GM21381 (cell line): ENCODE measurements around the gene WNT16.
A peak's percentile ranks its signal among the peaks of the same experiment; 100 is the strongest.

Experiments
- ATAC-seq: cut with Tn5 transposase; IDR thresholded peaks from one replicate; pipeline ENCODE4 v1.9.1; 2021; ENCODE audit warnings: mild to moderate bottlenecking, moderate library complexity; ENCODE audit not compliant: unreplicated experiment

Gene WNT16

DNA sequence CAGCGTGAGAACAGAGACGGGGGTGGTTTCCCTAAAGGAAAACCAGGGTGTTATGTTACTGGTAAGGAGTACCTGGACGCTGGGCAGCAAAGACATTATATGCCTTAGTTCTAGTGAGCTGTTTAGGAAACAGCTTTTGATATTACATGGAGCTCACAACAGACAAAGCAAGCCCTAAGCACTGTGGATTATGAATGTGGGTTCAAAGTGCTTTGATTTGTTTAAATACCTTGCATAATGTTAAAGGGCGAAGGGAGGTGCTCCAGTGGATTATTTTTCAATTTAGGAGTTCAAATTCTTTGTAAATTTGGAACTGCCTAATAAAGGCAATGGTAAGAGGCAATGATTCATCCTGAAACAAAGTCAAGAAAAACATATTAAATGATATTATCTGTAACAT, 13.8 kb downstream of the WNT16 start:
- no peak for ATAC-seq

DNA sequence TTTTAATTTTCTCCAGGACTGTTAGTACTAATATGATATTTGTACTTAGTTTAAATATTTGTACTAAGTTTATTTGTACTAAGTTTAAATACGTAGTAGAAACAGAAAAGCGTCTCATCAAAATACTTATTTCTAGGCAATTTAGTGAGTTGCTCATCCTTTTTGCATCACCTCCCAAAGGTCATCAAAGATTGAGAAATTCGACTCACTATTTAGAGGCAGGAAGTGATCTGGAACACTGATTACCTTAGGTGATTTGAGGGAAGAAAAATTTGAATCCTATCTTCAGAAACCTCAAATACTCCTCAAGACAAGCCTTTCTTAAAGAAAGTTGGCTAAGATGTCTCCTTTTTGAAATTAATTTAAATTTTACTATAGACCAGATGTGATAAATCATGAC, 14.5 kb downstream of the WNT16 start:
- no peak for ATAC-seq

DNA sequence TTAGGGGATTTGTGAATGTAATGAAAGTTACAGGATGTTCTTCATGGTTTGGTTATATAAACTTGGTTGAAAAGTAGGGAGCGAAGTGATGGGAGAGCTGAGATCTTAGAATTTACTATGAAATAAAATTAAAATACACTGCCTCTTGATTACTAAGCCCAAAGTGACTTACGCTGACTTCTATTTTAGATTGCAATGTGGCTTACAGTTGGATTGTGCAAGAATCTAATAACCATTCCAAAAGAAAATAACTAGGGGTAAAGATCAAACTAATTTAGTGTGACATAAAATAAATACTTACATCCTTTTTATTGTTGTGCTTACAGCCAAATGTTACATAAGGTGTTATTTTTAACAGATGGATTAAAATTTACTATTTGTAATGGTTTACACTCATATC, 15.3 kb downstream of the WNT16 start:
- no peak for ATAC-seq

DNA sequence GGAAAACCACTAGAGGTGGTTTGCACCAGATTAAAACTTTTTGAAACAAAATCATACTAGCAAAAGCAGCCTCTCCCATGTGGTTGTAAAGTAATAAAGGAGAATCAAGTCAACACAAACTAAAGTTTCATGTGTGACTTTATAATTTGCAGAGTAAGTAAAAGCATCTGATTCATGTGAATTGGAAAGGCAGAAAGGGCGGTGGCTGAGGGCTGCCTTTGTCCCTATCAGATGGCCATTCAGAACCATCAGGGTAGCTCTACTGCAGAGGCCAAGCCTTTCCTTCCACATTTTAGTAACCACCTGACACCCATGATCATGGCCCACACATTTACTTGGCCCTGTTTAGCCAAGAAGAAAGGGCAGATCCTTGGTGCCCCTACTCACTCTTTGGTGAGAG, 15.7 kb downstream of the WNT16 start:
- ATAC-seq = no peak

DNA sequence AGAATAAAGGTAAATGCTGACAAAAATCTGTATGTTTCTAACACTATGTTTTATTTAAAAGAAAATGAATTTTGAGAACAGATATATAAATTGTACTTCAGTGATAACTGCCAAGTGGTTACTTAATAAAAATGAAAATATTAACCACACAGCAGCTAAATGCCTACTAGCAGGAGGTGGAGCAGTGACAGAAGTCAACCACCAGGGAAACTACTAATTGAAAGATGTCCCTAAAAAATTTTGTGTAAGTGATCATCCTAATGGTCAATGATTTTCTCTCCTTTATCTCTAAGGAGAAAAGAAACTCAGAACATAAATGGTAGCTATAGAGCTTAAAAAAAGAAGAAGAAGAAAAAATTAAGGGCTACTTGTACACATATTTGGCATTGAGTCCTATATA, 22.9 kb downstream of the WNT16 start:
- no peak for ATAC-seq

DNA sequence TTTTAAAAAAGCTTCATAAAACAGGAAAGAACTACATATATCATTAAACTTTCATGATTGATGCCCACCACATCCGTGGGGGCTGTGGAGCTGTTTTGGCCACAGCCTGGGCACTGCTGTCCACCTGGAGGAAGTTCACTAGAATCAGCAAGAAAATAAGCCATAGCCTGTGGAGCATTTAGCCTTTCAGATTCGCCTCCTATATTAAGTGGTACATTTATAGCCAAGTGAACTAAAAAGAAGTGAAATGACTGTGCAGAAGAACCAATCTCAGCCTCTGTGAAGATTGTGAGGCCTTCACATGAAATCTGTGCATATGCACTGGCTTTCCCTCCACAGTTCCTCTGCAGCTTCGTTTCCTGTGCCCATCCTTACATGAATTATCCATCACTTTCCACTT, 23.5 kb downstream of the WNT16 start:
- no peak for ATAC-seq

DNA sequence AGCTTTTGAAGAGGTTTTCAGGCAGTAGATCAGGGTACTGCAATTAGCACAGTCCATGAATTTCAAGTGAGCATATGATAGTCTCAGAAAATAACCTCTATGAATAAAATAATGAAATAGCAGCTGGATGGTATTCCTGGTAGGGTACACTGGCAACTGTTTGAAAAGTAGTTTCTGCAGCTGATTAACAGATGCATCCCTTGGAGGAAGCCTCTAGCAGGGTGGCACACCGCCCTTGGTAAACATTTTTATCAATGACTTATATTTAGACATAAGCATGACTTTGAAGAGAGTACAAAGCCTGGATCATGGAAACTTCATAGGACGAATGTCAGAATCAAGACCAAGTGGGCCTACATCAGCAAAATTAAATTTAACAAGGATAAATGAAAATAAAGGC, 26.8 kb downstream of the WNT16 start:
- no peak for ATAC-seq

DNA sequence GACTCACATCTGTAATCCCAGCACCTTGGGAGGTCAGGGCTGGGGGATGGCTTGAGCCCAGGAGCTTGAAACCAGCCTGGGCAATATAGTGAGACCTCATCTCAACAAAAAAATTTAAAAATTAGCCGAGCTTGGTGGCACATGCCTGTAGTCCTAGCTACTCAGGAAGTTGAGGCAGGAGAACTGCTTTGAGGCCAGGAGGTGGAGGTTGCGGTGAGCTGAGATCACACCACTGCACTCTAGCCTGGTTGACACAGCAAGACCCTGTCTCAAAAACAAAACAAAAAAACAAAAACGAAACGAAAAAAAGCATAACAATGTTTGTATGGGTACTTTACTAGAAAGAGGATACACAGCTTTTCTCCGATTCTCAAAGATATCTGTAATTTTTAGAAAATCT, 31.8 kb downstream of the WNT16 start:
- no peak for ATAC-seq

DNA sequence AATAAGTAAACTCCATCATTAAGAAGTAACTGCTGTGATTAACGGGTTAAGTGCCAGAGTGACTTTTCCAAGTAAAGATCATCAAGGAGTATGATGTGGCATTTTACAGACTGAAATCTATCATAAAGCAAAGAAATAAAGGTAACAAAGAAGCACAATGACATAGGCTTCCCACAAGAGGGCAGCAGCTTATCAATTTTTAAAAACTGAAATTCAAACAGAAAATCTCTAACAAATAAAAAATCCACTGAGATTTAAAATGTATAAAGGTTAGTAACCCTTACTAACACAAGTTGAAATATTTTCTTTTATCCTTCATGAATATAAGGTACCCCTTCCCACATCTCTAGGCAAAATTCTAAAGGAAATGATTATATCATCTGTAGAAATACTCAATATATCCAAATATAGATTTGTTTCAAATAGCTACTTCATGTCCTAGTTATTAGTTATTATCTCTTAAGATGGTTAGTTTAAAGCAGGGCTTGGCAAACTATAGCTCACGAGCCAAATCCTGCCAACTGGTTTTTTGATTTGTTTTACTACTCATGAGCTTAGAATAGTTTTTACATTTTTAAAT, 38.1 kb downstream of the WNT16 start:
- no peak for ATAC-seq

DNA sequence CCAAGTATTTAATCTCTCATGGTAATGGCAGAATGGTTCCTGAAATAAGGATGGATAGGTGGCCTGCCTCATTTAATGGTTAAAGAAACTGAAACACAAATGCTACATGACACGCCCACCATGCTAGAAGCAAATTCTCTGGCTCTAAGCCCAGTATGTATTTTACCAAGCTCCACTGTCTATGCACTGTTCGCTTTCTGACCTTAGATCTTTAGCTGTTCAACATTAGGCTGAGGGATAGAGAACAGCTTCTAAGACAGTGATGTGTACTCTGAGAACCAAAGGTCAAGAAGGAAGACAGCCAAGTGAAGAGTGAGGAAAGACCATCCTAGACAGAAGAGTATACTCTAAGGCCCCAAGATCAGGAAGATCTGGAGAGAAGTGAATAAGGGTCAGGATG, 40.7 kb downstream of the WNT16 start:
- ATAC-seq = peak; percentile 46

DNA sequence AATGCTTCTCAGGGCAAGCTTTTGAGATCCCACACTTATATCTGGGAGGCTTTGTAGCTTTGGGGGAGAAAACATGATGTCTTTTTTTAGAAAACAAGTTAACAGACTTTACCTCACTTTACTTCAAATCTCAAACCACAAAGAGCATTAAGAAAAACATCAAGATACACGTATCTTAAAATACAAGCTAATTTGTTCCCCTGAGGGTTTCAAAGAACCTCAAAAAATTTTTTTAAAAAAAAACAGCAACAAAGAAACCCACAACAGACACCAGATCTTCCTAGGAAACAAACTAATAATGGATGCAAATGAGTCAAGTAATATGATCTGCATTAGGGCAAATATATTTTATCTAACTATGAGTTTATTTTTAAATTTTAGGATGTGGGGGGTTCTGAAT, 42.6 kb downstream of the WNT16 start:
- ATAC-seq = no peak

DNA sequence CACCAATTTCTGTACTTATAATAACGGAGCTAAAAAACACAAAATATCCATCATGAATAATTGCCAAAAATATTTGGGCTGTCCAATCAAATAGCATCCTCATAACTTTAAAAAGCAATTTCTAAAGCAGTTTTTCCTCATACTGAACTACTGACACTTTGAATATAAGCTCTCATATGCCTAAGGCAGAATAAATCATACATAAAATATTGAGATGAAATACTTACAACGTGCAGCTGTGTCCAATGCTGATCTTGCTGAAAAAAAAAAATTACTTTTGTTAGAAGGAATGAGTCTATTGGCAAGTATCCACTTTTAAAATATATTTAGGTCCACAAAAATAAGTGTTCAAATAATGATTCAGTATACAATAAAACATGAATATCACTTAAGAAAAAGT, 43.1 kb downstream of the WNT16 start:
- ATAC-seq = no peak

DNA sequence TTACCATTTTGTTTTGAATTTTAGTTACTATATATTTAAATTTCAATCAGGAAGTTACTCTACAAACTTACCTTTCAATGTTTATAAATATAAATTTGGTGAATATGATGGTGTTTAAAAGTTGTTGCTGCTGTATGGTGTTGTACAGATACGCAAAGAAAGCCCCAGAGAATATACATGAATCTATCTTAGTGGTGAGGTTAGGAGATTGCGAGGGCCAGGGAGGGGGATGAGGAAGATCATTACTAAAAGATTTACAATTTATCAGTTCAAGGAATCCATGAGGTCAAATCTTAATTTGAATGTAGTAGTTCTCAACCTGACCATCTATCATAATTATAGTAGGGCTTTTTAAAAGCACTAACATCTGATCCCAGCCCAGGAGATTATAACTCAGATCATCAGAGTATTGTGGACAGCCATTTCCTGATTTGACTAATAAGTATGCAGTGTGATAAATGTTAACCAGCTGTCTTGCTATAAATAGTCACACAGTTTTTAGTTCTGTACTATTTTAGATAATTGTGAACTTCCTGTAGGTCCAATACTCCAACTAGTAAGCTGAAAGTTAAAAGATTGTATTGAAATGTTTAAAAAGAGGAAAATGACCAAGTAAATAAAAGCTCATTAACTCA, 43.7 kb downstream of the WNT16 start:
- peak; percentile 88 for ATAC-seq

DNA sequence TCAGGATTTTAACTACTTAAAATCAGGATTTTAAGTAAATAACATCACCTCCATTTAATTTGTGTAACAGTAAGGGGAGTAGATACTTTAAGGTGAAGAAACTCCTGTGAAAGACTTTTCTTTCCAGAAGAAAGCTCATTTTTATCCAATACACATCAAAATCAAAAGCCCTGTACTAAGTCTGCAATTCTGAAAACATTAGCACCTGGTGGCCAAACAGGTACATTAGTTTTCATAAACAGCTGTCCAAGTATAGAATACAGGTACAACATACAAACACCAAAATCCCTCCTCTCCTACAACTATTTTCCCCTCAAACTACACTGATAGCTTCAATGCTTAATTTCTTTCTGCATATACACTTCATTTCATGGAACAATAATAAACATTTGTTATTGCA, 44.4 kb downstream of the WNT16 start:
- no peak for ATAC-seq

DNA sequence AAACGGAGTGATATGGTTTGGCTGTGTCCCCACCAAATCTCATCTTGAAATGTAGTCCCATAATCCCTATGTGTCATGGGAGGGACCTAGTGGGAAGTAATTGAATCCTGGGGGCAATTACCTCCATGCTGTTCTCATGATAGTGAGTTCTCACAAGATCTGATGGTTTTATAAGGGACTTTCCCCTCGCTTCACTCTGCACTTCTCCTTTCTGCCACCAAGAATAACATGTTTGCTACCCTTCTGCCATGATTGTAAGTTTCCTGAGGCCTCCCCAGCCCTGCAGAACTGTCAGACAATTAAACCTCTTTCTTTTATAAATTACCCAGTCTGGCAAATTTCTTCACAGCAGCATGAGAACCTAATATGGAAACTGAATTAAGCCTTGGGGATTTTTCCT, 48.2 kb downstream of the WNT16 start:
- no peak for ATAC-seq

DNA sequence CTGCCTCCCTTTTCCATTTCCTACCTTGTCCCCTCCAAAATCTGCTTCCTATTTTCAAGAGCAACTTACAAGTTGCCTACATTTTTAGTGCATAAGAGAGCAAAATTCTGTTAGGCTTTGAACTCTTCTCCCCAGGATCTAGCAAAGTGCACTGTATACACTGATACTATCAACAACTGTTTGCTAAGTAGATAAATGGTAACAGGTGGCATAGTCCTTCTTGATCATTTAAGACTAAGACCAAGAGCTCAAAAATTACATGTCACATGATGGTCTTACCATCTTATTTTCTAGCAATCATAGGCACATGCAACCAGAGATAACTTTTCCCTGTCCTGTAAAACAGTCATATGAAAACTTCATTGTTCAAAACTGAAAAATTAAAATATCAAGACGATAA, 51.1 kb downstream of the WNT16 start:
- no peak for ATAC-seq

DNA sequence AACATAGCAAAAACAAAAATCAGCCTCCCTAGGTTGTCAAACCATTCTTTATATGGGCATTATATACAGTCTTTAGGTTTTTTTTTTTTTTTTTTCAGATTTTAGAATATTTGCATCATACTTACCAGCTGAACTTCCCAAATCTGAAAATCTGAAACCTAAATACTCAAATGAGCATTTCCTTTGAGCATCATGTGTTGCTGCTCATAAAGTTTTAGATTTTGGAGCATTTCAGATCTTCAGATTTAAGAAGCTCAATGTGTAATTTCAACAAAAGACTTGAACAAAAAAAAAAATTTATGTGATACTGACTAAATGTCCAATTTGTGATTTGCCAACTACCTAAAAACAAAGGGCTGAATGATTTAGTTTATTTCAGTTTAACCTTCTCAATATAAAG, 53.7 kb downstream of the WNT16 start:
- ATAC-seq = no peak

DNA sequence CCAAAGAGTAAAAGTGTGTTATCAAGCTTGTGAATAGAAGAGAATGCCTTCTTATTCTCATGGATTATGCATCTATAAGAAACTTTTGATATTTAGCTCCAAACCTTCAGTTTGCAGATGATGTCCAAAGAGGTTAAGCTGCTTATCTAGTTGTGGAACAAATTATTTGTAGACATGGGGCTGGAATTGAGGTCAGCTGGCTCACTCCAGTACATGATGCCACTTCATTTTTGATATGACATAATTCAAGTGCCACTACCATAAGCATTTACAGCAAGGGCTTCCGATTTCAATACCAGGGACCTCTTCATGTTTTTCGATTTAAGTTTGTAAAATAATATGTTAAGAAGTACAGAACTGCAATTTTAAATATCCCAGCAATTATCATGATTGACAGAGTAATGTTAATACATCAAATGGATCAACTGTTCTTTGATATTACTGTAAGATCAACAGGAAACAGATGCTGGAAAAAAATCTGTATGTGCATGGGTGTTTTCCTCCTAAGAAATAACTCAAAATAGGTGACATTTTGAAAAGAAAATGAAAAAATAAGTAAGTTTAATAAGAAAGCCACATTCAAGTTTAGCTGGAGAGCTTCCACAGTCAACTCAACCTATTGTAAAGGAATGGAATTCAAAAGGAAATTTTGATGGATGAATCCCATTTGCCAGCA, 54.6 kb downstream of the WNT16 start:
- ATAC-seq = no peak

DNA sequence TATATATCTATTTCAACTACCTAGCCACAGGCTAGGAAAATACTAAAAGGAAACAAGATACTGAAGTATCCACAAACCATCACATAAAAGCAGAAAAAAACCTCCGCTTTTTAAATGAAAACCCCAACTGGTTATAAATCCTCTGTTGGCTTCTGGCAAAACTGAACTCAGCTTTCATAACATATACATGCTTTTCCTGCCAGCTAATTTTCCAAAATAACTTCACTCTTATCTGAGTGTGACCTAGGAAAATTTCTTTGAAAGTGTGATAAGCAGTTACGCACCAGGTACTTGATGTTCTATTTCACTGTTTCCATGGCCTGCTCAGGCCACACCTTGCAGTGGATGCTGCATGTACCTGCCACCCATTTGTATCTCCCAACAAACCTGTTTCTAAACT, 55.5 kb downstream of the WNT16 start:
- no peak for ATAC-seq

DNA sequence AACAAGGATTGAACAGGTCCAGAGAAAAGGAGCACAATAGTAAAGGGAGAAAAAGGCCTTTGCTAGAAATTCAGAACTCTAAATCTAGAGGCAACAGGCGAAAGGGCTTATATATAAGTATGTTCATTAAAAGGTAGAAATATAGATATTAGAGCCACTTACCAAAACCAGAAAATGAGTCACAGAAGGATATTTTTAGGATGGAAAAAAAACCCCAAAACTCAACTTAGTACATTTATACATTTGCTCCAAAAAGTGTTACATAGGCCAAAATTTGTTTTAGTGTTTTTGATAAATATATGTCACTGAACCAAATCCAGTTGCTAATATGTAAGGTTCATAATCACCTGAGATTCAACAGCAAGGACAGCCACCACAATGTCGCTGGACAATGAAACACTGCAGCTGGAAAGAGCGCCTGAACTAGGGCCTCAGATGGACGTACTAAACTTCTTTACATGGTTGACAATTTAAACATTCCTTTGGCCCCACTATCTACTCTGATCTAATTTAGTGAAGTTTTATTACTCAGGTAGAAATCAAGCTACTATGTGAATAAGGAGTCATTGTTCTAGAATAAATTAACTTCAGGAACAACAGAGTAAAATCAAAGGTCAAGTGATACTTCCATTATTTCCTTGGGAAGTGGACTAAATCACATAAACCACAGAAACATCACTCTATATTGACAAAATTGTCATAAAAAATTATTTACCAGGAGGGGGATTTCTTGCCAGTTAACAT, 56.4 kb downstream of the WNT16 start:
- ATAC-seq = no peak

DNA sequence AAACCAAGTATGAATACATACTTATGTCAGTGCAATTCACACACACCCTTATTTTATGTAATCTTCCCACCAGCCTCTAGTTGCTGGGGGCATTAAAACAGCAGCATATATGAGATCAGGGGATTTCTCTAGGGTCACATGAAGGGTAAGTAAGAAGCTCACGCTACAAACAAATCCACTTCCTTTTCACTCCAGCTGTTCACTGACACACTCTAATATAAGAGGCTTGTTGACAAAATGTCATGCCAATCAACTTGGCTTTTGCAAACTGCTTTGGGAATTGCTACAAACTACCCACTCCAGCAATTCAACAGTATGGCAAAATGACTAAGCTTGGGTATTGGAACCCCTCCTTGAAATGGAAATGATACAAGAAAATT, 57.0 kb downstream of the WNT16 start:
- peak; percentile 91 for ATAC-seq

DNA sequence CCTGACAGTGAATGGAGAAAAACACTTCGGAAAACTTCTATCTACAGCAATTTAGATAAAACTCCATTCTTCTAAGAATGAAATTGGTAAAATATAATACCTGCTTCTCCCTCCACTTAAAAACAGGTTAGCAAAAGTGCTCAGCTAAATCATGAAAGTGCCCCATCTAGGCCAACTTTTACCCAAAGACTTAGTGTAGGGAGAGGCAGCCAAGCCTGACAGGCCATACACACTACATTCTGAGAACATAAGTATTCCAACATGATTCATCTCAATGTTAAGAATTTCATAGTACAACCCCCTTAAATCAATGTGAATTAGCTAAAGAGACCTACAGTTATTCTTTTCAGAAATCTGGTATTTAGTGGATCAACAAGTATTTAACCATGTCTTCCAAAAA, 60.1 kb downstream of the WNT16 start:
- ATAC-seq = no peak
